Mucosa of gallbladder (tissue), 1 donor: Measurements from ENCODE around the gene UMOD. TPM values are rescaled to one million over a fixed set of nuclear protein-coding genes. Genes with fewer than 3 reads are reported as not detected.

Source experiments
- DNase-seq: peaks from one replicate; pipeline ENCODE4 v3.0.0-alpha.2; 2020; ENCODE audit warnings: low spot score
- total RNA-seq: library from RNA; stranded (reverse); gene quantifications from one replicate; pipeline ENCODE4 v1.2.1, GENCODE V29; 2021
- donor health status: DM: no; HTN: no; CAD: no.

UMOD gene
- total RNA-seq, 1 donor from 2014 or later: 0.60 TPM

DNA sequence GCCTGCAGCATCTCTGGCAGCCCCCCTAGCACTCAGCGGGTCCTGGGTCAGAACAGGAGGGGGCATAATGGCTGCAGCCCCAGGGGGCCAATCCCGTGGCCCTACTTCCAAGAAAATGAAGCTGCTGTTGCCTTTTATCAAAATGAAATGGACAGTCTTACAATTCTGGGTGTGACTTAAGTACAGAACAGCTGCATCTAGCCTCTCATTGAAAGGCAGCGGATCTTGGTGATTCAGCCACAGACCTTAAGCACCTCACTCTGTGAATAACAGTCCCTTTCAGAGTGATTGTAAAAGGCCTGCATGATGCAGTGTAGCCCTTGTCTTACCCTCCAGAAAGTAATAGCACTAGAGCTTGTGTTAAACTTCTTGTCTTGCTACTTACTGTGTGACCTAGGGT, 11.5 kb upstream of the UMOD start:
- no peak for DNase-seq

- no peak for DNase-seq
Measured at GRCh38 chr16:20363191-20363590, 10.7 kb upstream of the UMOD start.

DNA sequence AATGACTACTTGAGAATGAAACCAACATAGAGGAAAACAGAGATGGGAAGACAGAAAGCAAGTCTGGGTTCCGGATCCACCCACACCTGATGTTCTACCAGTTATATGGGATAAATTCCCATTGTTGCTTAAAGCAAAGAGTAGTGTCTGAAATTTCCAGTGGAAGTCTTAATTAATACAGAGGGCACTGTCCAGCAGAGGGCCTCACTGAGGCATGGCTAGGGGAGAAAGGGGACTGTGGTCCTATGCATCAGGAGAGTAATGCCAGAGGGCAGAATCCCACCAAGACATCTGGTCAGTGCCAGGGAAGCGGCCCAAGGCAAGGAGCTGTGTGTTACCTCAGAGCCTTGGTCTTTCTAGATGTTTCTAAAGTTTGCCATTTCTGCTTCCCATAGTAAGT, 7.5 kb upstream of the UMOD start:
- no peak for DNase-seq

DNA sequence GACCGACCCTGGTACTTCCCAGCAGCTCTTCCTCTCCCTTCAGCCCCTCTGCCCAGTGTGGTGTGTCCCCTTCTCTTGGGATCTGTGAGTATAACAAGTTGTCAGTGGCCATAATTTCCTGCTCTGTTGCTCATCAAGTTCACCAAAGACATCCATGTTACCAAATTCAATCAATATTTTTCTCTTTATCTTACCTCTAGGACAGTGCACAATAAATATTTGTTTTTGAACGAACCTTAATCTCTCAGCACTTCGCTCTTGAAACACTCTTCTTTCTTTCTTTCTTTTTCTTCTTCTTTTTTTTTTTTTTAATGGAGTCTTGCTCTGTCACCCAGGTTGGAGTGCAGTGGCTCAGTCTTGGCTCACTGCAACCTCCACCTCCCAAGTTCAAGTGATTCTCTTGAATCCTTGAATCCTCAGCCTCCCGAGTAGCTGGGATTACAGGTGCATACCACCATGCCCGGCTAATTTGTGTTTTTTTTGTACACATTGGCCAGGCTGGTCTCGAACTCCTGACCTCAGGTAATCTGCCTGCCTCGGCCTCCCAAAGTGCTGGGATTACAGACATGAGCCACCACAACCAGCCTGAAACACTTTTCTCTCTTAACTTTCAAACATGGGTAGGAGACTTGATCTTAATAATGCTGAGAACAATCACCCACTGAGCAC, 2.7 kb upstream of the UMOD start:
- no peak for DNase-seq

GRCh38 chr16:20353379-20353778, 864 bp upstream of the UMOD start:
- no peak for DNase-seq

DNA sequence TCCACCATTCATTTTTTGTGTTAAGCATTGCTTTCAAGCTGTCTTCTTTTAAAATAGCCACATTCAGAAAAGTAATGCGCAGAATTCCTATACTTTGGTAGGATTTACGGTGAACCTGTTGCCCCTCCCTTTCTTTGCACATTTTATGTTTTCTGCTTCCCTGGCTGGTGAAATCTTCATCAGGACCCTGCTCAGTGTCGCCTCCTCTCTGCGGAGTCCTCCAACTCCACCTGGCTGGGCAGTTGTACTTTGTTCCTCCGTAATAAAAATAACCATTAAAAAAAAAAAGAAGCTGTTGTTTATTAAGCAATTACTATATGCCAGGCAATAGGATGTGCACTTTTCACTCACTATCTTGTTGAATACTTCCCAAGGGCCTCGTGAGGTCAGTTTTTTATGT, 2.9 kb downstream of the UMOD start:
- DNase-seq: no peak

GRCh38 chr16:20348365-20349185, 3.9 kb downstream of the UMOD start:
- peak; percentile 34 for DNase-seq

DNA sequence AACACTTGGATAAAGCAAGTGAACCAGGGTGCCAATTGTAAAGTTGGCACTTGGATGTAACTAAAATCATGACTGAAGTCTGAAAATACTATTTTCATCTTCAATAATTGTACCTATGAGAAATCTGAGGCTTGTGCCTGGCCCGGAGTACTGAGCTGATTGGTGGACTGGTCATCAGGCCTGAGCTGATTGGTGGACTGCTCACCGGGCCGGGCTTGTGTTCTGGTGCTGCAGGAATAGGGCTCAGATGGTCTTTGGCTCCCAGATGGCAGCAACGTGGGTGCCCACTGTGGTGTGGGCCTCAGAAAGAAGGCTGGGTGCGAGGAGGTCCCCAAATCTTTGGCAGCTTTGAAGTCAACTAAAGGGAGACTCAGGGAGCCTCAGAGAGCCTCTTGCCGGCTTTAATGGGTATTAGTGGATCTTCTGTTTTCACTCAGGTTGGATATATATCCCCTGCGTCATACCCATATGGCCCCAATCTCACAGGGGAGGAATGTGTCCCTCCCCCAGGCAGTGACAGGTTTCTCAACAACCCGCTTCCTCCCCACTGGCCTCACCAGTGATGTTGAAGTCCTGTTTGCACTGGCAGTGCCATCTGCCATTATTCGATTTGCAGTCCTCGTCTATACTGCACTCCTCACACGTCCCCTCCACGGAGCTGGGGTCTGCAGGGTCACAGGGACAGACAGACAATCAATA, 4.7 kb downstream of the UMOD start:
- no peak for DNase-seq

DNA sequence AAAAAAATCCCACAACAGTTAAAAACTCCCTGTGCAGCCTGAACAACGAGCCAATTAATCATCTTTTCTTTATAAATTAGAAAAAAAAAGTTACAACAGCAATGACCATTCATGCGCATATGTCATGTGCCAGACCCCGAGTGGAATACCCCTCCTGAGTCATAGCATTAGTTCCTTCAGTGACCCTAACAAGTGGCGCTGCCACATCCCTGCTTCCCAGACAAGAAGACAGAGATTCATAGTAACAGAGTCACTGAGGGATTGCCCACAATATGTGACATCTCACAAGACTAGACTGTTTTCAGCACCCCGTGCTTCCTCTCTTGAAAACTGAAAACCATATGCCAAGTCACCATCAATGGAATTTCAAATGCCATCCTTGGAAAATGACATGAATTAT, 7.9 kb downstream of the UMOD start:
- DNase-seq: no peak

- no peak for DNase-seq
Measured at GRCh38 chr16:20339744-20340143, 12.8 kb downstream of the UMOD start.

- DNase-seq: no peak
Measured at GRCh38 chr16:20336955-20337354, 15.6 kb downstream of the UMOD start.

DNA sequence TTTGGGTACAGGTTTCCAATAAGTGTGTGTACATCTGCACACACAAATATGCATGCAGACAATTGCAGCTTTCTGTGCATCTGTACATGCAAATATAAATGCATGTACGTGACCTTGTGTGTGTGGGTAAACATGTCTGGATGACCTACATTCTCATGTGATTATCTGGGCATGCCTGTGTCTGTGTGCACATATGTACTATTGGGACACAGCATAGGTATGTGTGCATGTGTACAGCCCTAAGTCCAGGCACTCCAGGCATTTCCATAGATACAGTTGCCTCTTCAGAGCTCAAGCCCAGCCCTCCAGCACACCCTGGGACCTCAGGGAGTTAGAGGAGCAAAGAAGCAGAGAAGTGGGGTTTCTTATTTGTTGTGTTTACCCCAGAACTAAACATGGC, 18.1 kb downstream of the UMOD start:
- DNase-seq: no peak

GRCh38 chr16:20333120-20333519, 19.4 kb downstream of the UMOD start:
- no peak for DNase-seq

DNA sequence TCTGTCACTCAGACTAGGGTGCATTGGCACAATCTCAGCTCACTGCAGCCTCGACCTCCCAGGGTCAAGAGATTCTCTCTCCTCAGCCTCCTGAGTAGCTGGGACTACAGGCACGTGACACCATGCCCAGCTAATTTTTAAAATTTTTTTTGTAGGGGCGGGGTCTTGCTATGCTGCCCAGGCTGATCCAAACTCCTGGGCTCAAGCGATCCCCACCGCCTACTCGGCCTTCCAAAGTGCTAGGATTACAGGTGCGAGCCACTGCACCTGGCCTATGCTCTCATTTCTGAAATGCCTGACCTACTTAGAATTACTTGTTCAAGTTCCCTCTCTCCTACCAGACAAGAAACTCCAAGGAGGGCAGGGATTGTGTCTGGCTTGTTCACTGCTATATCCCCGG, 20.1 kb downstream of the UMOD start:
- DNase-seq: no peak

DNA sequence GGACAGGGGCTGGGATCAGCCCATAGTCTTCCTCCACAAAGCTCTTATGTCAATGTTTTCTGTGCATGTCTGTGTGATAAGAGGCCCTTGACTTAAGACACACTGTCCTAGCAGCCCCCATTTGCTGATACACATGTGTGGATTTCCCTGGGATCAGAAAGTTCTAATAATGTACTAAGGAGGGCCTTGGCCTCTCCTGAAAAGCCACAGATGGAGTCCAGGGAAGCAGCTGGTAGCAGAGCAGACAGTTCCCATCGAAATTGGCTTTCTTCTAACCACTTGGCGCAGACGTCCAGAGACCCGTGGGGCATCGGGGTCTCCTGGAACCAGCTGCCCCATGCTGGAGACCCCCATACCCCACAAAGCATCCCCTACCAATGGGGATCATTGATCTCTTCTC, 20.9 kb downstream of the UMOD start:
- DNase-seq: no peak

GRCh38 chr16:20329392-20330138, 22.9 kb downstream of the UMOD start:
- DNase-seq: no peak

DNA sequence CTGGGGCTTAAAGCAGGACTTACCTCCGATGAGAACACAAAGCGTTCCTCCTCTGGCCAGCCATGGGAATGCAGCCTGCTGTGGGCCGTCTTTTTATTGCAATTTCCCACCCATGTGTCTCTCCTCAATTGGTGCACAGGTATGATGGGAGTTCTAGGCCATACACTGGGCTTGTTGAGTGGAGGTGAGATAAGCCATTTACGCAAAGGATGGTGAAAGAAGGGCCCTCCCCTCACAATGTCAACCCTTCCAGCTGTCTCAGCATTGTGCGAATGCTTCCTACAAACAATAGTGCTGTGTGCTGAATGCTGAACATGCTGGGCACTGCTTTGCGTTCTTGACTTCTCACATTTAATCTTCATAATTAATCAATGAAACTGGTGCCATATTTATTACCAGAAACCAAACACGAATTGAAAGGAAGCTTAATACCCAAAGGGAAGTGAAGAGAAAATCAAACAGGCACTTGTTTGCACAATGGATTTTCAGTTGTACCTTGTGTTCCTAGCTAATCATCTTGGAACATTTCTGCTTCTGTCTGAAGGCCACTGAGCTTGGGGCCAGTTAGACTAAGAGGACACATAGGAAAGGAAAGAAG, 25.0 kb downstream of the UMOD start, which contains the start of gene GP2:
Gene GP2 (minus strand): TSS at position 70 of the 598 bp plus-strand sequence. CDS start 1,082 bp downstream, outside the sequence.
- peak; percentile 38 for DNase-seq

GRCh38 chr16:20326321-20326720, 26.2 kb downstream of the UMOD start:
- no peak for DNase-seq

DNA sequence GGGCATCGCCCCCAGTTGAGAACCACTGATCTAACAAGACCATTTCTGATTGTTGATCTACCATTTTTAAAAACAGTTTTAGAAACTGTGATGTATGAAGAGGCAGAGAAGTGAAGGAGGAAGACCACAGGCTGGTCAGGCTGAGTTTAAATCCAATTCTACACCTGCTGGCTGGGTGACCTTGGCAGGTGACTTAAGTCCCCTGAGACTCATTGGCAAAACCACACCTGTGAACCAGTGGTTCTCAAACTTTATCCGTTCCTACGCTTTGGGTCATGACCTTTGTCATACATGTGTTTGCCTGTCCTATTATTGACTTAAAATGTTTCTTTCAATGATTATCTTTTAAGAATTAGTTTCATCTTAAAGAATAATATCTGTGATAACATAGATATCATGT, 27.5 kb downstream of the UMOD start:
- no peak for DNase-seq

- no peak for DNase-seq
Measured at GRCh38 chr16:20323591-20324117, 28.9 kb downstream of the UMOD start.

- no peak for DNase-seq
Measured at GRCh38 chr16:20322696-20323095, 29.8 kb downstream of the UMOD start.
